ENCODE data around the gene MYH15. TPM values are rescaled to one million over a fixed set of nuclear protein-coding genes. Genes with fewer than 3 reads are reported as not detected.

MYH15 gene
- polyA plus RNA-seq, 1 donor from 2014 or later, result 0.71 TPM

GRCh38 chr3:108441071-108441507, 69.3 kb downstream of the MYH15 start:
- no peaks in the 10 kb centered on the region for H3K36me3 ChIP-seq (ENCODE audit: insufficient read depth, low read length)
- no peaks in the 10 kb centered on the region for H4K20me1 ChIP-seq (ENCODE audit: insufficient read depth)
- H3K9me2 ChIP-seq (ENCODE audit: insufficient read depth, low read length), result no peaks in the 10 kb centered on the region
- no peak overlapping the region for H3K4me2 ChIP-seq (ENCODE audit: low read length)
- no peaks in the 10 kb centered on the region for H3K9me3 ChIP-seq (ENCODE audit: low read length)
- no peak overlapping the region for H3K9ac ChIP-seq (ENCODE audit: low read length)
- H3K4me3 ChIP-seq (ENCODE audit: low read length), result peak overlapping the region; percentile 14
- no peak overlapping the region for H3K27ac ChIP-seq (ENCODE audit: low read length)
- no peaks in the 10 kb centered on the region for H3K79me2 ChIP-seq (replicated peaks; ENCODE audit: insufficient read depth, low read length)
- no peaks in the 10 kb centered on the region for H3F3A ChIP-seq (ENCODE audit: insufficient read depth, low read length, poor library complexity, severe bottlenecking)
- no peak overlapping the region for H2AFZ ChIP-seq (ENCODE audit: low read depth, low read length)
- H3K27me3 ChIP-seq (ENCODE audit: insufficient read depth, low read depth, low read length), result no peaks in the 10 kb centered on the region
- no peak for TF ChIP-seq TAF1 (IDR thresholded peaks at IDR 0.05; ENCODE audit: low read depth)
- no peak for TF ChIP-seq EP300 (conservative IDR thresholded peaks at IDR 0.05; ENCODE audit: poor library complexity, severe bottlenecking)
- no peak for TF ChIP-seq SMC3 (conservative IDR thresholded peaks at IDR 0.05; ENCODE audit: poor library complexity)
- TF ChIP-seq RAD21 (conservative IDR thresholded peaks at IDR 0.05), result no peak
- TF ChIP-seq EZH2 (IDR thresholded peaks at IDR 0.05; ENCODE audit: borderline replicate concordance, insufficient read depth, low read length, poor library complexity, severe bottlenecking), result no peak
- TF ChIP-seq, protein P1, sequence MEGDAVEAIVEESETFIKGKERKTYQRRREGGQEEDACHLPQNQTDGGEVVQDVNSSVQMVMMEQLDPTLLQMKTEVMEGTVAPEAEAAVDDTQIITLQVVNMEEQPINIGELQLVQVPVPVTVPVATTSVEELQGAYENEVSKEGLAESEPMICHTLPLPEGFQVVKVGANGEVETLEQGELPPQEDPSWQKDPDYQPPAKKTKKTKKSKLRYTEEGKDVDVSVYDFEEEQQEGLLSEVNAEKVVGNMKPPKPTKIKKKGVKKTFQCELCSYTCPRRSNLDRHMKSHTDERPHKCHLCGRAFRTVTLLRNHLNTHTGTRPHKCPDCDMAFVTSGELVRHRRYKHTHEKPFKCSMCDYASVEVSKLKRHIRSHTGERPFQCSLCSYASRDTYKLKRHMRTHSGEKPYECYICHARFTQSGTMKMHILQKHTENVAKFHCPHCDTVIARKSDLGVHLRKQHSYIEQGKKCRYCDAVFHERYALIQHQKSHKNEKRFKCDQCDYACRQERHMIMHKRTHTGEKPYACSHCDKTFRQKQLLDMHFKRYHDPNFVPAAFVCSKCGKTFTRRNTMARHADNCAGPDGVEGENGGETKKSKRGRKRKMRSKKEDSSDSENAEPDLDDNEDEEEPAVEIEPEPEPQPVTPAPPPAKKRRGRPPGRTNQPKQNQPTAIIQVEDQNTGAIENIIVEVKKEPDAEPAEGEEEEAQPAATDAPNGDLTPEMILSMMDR (IDR thresholded peaks at IDR 0.05; ENCODE audit: poor library complexity, severe bottlenecking), result no peak
- TF ChIP-seq, protein P2, sequence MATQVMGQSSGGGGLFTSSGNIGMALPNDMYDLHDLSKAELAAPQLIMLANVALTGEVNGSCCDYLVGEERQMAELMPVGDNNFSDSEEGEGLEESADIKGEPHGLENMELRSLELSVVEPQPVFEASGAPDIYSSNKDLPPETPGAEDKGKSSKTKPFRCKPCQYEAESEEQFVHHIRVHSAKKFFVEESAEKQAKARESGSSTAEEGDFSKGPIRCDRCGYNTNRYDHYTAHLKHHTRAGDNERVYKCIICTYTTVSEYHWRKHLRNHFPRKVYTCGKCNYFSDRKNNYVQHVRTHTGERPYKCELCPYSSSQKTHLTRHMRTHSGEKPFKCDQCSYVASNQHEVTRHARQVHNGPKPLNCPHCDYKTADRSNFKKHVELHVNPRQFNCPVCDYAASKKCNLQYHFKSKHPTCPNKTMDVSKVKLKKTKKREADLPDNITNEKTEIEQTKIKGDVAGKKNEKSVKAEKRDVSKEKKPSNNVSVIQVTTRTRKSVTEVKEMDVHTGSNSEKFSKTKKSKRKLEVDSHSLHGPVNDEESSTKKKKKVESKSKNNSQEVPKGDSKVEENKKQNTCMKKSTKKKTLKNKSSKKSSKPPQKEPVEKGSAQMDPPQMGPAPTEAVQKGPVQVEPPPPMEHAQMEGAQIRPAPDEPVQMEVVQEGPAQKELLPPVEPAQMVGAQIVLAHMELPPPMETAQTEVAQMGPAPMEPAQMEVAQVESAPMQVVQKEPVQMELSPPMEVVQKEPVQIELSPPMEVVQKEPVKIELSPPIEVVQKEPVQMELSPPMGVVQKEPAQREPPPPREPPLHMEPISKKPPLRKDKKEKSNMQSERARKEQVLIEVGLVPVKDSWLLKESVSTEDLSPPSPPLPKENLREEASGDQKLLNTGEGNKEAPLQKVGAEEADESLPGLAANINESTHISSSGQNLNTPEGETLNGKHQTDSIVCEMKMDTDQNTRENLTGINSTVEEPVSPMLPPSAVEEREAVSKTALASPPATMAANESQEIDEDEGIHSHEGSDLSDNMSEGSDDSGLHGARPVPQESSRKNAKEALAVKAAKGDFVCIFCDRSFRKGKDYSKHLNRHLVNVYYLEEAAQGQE (IDR thresholded peaks at IDR 0.05; ENCODE audit: borderline replicate concordance), result no peak
- TF ChIP-seq POLR2AphosphoS5 (IDR thresholded peaks at IDR 0.05), result no peak
- no peak for TF ChIP-seq MXI1 (conservative IDR thresholded peaks at IDR 0.05; ENCODE audit: poor library complexity, severe bottlenecking)

- no peaks in the 10 kb centered on the region for H3K27me3 ChIP-seq (ENCODE audit: insufficient read depth, low read depth, low read length)
- no peak overlapping the region for H3K4me3 ChIP-seq (ENCODE audit: low read length)
- H3K27ac ChIP-seq (ENCODE audit: low read length), result no peak overlapping the region
- no peaks in the 10 kb centered on the region for H3F3A ChIP-seq (ENCODE audit: insufficient read depth, low read length, poor library complexity, severe bottlenecking)
- no peaks in the 10 kb centered on the region for H3K9me3 ChIP-seq (ENCODE audit: low read length)
- H3K9ac ChIP-seq (ENCODE audit: low read length), result no peak overlapping the region
- H4K20me1 ChIP-seq (ENCODE audit: insufficient read depth), result no peaks in the 10 kb centered on the region
- H2AFZ ChIP-seq (ENCODE audit: low read depth, low read length), result no peak overlapping the region
- TF ChIP-seq EZH2 (IDR thresholded peaks at IDR 0.05; ENCODE audit: borderline replicate concordance, insufficient read depth, low read length, poor library complexity, severe bottlenecking) (no peak), TAF1 (IDR thresholded peaks at IDR 0.05; ENCODE audit: low read depth) (no peak), MXI1 (conservative IDR thresholded peaks at IDR 0.05; ENCODE audit: poor library complexity, severe bottlenecking) (no peak), EP300 (conservative IDR thresholded peaks at IDR 0.05; ENCODE audit: poor library complexity, severe bottlenecking) (no peak), SMC3 (conservative IDR thresholded peaks at IDR 0.05; ENCODE audit: poor library complexity) (no peak), POLR2AphosphoS5 (IDR thresholded peaks at IDR 0.05) (no peak), RAD21 (conservative IDR thresholded peaks at IDR 0.05) (no peak)
- TF ChIP-seq, protein P1 (IDR thresholded peaks at IDR 0.05; ENCODE audit: poor library complexity, severe bottlenecking), result no peak
- TF ChIP-seq, protein P2 (IDR thresholded peaks at IDR 0.05; ENCODE audit: borderline replicate concordance), result no peak
- H3K79me2 ChIP-seq (replicated peaks; ENCODE audit: insufficient read depth, low read length), result no peaks in the 10 kb centered on the region
- no peaks in the 10 kb centered on the region for H3K9me2 ChIP-seq (ENCODE audit: insufficient read depth, low read length)
- H3K4me2 ChIP-seq (ENCODE audit: low read length), result no peak overlapping the region
- no peaks in the 10 kb centered on the region for H3K36me3 ChIP-seq (ENCODE audit: insufficient read depth, low read length)
These were observed 71.9 kb downstream of the MYH15 start for GRCh38 chr3:108438542-108438941.
